Subcutaneous adipose tissue (tissue), 4 donors: ENCODE measurements around the gene ZBTB16. TPM values are rescaled to one million over a fixed set of nuclear protein-coding genes. Genes with fewer than 3 reads are reported as not detected.

ENCODE experiments used
- total RNA-seq, 4 donors: library from RNA; depleted of rRNA; stranded (reverse); fragments of >200 nt; gene quantifications; one replicate each; pipeline ENCODE4 v1.1.0, GENCODE V29; 2016
- TF ChIP-seq, protein P1 (sequence below): fragments of 450-650 bp; IDR thresholded peaks from one replicate; pipeline ENCODE4 v1.5.1; 2016; ENCODE audit warnings: low read depth, mild to moderate bottlenecking, control low read depth, antibody characterized with exemption, moderate library complexity

The ZBTB16 gene
- total RNA-seq, 4 donors from 2014 or later, result 167 to 446 (median 261) TPM

DNA sequence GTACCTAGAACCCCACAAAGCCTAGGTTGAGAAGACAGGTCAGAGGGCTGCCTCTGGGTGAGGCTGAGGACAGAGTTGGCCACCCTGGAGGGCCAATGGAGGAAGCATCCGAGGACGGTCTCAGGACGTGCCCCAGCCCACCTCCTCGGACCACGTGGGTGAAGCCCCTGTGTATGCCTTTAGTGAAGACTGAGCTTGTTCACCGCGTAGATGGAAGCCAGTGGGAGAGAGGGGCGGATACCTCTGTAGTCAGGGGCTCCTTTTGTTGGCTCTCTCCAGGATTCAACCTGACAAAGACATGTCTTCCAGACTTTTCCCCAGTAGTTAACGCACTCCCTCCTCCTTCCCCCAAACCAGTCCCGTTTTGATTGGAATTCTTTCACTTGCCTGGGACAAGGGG, 110.7 kb downstream of the ZBTB16 start:
- TF ChIP-seq, protein P1, sequence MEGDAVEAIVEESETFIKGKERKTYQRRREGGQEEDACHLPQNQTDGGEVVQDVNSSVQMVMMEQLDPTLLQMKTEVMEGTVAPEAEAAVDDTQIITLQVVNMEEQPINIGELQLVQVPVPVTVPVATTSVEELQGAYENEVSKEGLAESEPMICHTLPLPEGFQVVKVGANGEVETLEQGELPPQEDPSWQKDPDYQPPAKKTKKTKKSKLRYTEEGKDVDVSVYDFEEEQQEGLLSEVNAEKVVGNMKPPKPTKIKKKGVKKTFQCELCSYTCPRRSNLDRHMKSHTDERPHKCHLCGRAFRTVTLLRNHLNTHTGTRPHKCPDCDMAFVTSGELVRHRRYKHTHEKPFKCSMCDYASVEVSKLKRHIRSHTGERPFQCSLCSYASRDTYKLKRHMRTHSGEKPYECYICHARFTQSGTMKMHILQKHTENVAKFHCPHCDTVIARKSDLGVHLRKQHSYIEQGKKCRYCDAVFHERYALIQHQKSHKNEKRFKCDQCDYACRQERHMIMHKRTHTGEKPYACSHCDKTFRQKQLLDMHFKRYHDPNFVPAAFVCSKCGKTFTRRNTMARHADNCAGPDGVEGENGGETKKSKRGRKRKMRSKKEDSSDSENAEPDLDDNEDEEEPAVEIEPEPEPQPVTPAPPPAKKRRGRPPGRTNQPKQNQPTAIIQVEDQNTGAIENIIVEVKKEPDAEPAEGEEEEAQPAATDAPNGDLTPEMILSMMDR, result no peak

DNA sequence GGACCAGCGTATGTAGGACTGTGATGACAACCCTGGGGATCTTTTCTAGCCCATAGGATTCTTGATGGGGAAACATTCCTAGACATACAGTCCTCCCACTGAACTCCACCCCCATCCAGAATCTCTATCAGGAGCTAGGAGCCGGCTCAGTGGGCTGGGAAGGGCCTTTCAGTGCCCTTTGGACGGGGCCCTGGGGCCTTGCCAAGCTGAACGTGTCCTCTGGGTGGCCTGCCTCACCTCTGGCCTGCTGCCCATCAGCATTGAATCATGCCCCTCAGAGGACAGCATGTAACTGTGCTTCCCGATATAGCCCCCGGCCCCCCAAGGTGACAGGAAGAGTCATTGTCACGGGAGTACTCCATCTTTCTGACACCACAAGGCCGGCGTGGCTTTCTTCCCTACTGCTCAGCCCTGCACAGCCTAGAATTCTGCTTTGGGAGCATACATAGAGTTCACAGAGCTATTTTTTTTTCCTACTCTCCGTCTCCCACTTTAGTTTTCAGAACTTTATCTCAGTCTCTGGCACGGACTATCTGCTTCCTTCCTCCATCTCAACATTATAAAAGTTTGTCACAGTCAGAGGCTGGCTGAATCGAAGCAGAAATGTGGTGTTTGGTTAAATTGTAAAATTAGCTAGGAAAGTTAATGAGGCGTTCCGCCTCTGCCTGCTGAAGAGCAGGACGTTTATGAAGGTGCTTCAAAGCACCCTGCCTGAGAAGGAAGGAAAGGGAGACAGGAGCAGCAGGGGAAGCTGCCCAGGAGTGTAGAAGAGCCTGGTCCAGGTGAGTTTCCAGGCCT, 111.9 kb downstream of the ZBTB16 start:
- TF ChIP-seq, protein P1, result no peak

DNA sequence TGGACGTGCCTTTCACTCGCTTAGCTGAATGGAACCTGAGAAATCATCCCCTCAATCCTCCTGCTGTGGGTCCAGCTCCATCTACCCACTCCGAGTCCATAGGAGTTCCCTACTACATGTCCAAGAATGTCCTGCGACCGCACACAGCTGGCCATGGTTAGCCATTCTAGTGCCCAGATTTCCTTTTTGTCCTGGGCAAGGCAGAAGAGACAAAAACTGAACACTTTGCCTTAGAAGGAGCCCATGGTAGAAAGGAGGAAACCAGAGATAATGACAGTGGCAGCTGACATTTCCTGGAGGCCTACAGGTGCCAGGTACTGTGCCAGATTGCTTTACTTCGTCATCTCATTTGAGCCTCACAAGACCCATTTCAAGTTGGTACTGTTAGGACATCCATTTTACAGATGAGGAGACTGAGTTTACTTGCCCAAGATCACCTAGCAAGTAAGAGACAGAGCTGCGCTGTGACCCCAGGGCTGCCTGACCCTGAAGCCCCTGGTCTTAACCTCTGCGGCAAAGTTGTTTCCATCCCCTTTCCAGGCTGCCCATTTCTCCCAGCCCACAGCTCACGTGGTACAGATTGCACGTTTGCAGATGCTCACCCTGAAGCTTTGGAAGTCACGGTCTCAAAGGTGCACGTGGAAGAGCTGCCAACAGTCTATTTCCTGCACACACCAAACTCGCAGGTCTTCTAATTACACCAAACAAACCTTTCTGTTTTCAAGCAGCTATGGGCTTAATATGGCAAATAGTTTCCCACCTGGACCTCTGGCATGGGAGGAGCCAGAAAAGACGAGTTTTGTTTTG, 112.7 kb downstream of the ZBTB16 start:
- TF ChIP-seq, protein P1, result no peak

DNA sequence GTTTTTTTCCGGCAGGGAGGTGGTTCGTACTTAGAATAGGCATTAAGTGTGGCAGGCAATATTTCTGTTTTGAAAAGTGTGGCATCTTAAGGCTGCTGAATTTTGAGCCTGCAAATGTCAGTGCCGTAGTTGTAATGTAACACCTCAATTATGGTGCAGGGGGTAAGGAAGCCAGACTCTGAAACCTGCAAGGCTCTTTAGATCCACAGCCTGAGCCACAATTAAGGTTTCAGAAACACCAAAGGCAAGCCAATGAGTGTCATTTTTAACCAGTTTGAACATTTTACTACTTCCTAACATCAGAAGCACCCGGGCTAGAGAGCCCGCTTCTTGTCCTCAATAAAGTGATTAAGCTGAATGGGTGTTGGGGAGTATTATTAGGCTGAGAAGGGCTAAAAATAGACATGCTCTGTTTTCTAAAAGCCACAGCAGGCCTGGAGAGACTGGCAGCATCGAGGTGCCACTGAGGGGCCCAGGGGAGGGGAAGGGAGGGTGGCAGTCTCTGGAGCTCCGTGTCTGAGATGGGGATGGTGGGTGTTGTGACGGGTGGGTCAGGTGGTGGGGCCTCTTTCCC, 113.4 kb downstream of the ZBTB16 start:
- TF ChIP-seq, protein P1, result no peak

DNA sequence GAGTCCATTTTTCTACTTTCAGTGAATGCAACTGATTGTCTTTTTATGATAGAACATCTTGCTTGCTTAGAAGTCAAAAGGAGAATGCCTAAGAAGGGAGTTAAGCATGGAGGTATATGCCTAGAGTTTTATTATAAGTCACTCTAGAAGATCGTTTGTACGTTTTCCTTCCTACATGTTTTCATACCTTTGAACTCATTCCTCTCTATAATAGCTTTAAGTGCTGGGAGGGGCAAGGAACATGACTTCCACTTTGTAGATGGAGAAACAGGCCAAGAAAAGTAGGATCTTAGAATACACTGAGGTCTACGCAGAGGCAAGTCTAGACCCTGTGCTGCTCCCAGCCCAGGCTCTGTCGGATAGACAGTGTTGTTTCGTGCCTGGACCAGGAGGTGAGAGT, 114.3 kb downstream of the ZBTB16 start:
- TF ChIP-seq, protein P1, result no peak

DNA sequence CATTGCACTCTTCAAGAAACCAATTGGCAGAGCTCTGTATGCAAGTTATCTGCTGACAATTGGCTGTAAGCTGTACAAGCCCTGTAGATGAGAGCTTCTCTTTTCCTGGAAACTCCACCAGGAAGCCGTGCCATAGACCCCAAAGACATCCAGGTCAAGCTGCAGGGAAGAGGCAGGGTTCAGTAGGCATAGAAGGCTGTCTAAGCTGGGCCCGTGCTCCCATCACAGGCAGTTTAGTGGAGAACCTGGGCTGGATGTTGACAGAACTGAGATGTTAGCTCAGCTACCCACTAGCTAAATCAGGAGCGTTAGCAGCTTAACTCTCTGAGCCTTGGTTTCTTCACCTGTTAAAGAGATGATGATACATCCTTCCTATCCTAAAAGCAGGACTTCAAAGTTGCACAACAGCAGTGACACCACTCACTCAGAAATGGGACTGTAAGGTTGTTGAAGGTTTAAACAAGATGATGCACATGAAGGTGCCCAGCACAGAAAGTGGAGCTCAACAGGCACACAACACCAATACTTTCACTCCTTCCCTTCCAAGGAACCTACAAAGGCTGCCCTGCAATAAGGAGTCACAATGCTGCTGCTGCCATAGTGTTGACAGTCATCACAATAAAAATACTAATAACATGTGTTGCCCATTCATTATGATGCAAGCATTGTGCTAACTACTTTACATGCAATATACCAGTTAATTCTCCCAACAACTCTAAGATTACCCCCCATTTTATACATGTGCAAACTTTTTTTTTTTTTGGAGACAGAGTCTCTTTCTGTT, 115.4 kb downstream of the ZBTB16 start:
- TF ChIP-seq, protein P1, result no peak
